ENCODE data around the gene ECT2.
"Not testable (repeated sequence)": the region's sequence is repeated elsewhere in the genome, so short reads cannot be mapped to it uniquely, and the experiment has no call there.

The ECT2 gene

DNA sequence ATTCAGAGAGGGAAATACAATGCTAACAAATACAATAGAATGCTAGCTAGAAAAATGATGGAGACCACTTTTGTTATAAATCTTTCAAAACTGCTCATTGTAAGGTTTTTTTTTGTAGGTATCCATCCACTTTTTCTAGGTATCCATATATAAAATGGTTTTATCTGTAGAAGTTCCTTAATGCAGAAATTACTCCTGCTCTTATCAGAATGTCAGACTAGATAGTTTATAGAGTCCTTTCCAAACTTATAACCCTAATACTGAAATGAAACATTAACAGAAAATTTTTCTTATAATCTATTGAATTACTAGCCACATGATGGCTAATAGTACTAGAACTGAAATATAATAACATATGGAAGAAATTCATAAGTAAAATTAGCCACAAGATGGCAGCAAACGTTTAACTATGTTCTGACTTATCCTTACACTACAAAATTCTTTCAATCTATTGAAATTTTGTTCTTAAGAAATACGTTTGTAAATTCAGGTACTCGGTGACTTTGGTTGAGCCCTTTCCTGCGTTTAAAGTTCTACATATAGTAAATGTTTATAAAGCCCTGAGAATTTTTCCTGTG, 58.5 kb downstream of the ECT2 start:
- DNase-seq (ENCODE audit: low read depth in 2 of 3, low spot score in 1 of 3) = no peak

DNA sequence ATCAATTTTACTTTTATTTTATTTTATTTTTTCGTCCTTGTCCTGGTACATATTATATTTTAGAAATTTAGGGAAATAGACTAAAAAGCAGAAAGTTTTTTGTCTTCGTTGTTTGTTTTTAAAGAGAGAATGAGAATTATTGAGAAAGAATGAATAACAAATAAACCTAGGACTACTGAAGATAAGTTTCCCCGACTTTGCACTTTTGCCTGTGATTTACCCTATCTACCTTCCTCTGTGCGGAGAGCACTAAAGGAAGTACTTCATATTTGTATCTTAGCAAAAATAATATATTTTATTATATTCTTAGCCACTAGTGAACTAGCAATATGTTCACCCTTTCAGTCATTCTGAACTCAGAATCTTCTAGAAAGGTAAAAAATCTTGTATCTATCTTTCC, 60.6 kb downstream of the ECT2 start:
- DNase-seq (ENCODE audit: low read depth in 2 of 3, low spot score in 1 of 3) = no peak

DNA sequence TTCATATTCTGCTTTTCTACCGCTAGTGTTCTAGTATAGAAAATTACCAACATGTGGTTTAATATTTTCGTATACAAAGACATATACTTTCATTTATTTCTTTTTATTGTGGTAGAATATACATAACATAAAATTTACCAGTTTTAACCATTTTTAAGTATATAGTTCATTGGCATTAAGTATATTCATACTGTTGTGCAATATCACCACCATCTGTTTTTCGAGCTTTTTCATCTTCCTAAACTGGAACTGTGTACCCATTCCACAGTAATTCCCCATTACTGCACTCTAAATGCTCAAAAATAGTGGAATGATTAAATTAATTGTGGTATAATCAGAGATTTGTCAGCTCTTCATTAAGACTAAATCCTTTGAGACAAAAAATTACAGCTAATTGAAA, 62.9 kb downstream of the ECT2 start:
- no peak for DNase-seq (ENCODE audit: low read depth in 2 of 3, low spot score in 1 of 3)

DNA sequence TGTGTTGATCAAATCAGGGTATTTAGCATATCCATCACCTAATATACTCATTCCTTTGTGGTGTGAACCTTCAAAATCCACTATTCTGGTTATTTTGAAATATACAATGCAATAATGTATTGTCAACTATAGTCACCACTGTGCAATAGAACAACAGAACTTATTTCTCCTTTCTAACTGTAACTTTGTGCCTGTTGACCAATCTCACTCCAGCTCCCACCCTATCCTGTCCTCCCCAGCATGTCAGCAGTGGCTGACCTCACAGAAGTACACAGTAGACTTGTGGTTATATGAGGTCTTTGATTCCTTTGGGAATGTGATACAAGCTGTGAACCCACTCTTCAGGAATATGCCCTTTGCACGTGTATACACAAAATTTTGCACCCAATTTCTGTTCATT, 64.2 kb downstream of the ECT2 start:
- DNase-seq (ENCODE audit: low read depth in 2 of 3, low spot score in 1 of 3) = no peak

DNA sequence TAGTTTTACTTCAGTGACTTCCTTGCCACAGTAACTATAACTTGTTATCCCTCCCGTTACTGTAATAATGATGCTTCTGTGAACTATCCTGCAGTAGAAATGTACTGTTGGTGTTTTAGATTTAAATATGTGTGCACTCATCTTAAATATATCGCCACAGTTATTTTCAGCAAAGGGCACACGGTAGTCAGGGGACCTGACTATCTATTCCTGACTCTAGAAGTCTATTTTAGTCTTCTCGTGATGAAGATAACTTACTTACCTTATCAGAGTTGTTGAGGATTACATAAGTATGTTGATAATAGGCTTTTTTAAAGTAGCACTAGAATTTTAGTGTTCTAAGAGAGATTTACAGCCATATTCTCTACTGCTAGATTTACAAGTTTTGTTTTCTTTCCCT, 65.3 kb downstream of the ECT2 start:
- no peak for DNase-seq (ENCODE audit: low read depth in 2 of 3, low spot score in 1 of 3)

DNA sequence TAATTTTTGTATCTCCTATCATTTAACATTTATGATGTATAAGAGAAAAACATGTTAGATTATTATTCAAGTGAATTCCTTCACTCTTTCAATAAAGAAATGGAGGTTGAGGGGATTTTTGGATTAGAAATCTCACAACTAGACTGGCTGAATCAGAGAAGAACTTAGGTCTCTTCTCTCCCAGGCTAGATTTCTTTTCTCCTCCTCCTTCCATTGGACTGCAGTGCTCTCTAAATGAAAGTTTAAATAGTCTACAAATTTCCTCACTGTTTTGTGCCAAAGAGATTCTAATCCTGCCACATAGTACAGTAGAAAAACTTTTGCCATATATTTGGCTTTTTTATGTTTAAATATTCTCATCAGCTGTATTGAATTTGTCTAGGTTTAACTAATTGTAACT, 65.8 kb downstream of the ECT2 start:
- no peak for DNase-seq (ENCODE audit: low read depth in 2 of 3, low spot score in 1 of 3)

DNA sequence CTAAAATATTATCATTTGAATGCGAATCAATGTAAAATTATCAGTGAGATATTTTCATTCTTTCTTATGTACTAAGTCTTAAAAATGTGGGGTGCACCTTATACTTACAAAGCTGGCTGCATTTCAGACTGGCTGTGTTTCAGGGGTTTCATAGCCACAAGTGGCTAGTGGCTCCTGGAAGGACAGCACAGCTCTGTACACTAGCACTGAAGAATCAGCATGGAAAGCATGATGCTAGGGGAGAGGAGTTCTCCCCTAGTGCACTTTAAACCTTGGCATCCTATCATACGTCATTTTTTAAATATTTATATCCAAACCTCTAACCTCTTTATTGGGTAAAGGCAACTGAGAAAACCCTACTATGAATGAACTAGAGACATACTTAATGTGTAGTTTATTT, 66.4 kb downstream of the ECT2 start:
- DNase-seq (ENCODE audit: low read depth in 2 of 3, low spot score in 1 of 3) = no peak

DNA sequence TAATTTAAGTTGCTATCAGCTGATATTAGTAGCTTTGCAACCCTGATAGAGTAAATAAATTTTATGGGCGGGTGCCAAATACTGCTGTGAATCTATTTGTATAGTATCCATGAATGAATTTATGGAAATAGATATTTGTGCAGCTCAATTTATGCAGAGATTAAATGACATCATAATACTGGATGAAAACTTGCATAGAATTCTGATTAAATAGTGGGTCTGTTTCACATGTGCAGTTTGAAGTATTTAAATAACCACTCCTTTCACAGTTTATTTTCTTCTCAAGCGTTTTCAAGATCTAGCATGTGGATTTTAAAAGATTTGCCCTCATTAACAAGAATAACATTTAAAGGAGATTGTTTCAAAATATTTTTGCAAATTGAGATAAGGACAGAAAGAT, 70.0 kb downstream of the ECT2 start:
- DNase-seq (ENCODE audit: low read depth in 2 of 3, low spot score in 1 of 3) = no peak

DNA sequence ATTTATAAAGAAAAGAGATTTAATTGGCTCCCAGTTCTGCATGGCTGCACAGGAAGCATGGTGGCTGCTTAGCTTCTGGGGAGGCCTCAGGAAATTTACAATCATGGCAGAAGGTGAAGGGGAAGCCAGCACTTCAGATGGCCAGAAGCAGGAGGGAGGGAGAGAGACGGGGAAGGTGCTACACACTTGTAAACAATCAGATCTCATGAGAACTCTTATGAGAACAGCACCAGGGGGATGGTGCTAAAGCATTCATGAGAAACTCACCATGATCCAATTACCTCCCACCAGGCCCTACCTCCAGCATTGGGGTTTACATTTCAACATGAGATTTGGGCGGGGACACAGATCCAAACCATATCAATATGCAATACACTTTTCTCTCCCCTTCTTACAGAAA, 73.7 kb downstream of the ECT2 start:
- no peak for DNase-seq (ENCODE audit: low read depth in 2 of 3, low spot score in 1 of 3)

DNA sequence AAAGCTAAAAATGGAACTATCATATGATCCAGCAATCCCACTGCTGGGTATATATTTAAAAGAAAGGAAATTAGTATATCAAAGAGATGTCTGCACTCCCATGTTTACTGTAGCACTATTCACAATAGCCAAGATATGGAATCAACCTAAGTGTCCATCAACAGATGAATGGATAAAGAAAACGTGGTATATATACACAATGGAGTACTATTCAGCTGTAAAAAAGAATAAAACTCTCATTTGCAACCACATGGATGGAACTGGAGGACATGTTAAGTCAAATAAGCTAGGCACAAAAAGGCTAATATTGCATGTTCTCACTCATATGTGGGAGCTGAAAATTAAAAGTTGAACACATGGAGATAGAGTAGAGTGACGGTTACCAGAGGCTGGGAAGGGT, 76.7 kb downstream of the ECT2 start:
- not testable (repeated sequence) for DNase-seq (ENCODE audit: low read depth in 2 of 3, low spot score in 1 of 3)

DNA sequence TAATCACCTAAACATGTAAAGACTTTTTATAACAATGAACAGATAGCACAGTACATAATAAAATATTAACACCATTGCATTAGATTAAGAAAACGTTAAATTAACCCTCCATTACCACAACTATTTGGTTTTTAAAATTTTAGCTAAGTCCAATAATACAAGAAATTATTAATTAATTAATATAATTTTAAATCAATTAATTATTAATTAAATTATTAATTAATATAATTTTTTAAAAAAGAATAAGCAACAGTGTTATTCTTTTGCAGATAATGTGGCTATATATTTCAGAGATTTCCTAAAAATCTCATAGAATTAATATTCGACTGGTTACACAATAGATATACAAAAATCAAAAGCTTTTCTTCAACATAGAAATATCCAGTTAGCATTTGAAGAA, 82.5 kb downstream of the ECT2 start:
- no peak for DNase-seq (ENCODE audit: low read depth in 2 of 3, low spot score in 1 of 3)

DNA sequence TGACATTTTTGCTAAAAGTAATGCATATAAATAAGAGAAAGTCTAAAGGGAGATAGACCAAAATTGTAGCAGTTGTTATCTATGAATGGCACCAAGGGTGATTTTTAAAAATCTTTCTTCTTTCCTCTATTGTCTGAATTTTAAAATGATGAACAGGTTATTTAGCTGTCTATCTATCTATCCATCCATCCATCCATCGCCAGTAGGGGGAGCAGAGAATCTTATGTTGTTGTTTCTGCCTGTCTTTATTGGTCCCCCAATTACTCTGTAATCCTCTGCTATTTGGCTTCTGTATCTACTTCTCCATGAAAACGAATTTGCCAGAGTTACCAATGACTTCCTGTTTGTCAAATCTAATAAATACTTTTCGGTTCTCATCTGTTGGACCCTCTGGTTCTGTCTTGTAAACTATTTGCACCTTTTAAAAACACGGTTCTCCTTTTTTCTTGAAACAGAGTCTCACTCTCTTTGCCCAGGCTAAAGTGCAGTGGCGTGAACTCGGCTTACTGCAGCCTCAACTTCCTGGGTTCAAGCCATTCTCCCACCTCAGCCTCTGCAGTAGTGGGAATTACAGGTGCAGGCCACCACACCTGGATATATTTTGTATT, 86.0 kb downstream of the ECT2 start:
- DNase-seq (ENCODE audit: low read depth in 2 of 3, low spot score in 1 of 3) = peak in 1 of 3 donors; percentile 24

DNA sequence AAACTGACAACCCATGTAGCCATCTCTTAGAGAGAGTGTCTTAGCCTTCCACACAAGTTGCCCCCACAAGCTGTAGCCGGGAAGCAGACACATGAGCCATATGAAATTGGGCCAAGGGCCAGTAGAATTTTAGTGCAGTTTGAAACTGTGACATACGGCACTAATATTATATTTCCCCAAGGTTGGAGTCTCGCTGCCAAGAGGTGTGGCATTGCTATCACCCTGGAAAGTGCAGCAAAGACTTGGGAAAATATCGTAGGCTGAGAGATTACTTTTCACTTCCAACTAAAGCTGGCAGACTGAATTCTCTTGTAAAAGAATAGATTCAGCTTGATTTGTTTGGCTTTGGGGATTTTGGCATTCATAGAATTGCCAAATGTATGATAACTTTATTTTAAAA, 89.2 kb downstream of the ECT2 start:
- DNase-seq (ENCODE audit: low read depth in 2 of 3, low spot score in 1 of 3) = no peak

DNA sequence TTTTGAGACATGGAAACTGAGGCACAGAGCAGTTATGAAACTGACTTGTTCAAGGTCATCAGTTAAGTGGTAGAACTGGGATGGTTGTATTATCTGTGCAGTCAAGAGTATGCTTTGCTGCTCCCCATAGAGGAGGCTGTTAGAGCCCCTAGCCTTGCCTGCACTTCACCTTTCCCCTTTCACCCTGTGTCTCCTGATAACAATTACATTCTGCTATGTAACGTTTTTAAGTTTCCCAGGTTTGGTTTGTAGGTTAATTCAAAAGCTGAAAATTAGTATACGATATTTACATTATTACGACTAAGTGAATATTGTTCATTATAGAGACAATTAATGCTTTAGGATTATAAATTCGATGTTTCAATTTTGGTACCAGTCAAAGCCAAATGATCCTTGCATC, 89.9 kb downstream of the ECT2 start:
- DNase-seq (ENCODE audit: low read depth in 2 of 3, low spot score in 1 of 3) = no peak

DNA sequence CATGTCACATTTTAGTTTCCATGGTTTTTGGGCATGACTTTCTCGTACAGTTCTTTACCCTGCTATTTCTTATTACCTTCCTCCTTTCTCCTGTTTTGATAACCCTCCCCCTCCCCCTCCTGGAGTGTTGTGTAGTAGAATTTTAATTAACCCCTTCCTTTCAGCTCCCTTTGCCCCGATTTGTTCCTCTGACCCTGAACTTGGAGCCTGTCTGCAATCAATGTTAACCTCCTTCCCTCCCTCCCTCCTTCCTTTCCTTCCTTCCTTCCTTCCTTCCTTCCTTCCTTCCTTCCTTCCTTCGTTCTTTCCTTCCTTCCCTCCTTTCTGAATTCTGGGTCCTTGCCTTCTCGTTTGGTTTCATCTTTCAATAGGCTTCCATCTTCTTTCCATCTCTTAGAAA, 90.4 kb downstream of the ECT2 start:
- DNase-seq (ENCODE audit: low read depth in 2 of 3, low spot score in 1 of 3) = no peak

DNA sequence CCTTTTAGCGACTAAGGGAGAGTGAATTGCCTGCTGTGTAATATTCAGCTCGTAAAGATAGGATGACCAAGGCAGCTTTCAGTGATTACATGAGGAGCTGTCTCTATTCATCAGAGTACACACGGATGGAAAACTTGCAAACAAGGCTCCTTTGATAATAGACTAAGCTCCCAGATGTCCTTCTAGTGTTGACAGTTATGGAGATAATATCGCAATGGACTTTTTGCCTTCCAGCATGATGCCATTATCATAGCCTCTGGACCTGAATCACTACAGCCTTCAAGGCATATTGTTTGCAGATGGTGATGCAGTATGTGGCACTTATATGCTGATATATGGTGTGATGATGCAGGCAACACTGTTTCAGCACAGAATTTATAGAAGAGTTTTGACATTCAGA, 93.9 kb downstream of the ECT2 start:
- DNase-seq (ENCODE audit: low read depth in 2 of 3, low spot score in 1 of 3) = no peak

DNA sequence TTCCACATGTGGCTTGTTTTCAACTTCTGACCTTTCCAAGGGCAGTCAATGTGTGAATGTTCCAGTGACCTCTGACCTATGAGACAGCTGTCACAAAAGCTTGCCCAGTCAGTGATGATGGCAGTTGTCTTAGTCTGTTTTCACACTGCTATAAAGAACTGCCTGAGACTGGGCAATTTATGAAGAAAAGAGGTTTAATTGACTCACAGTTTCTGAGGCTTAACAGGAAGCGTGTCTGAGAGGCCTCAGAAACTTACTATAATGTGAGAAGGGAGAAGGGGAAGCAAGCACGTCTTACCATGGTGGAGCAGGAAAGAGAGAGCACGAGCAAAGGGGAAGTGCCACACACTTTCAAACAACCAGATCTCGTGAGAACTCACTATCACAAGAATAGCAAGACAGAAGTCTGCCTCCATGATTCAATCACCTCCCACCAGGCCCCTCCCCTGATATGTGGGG, 95.6 kb downstream of the ECT2 start:
- no peak for DNase-seq (ENCODE audit: low read depth in 2 of 3, low spot score in 1 of 3)

DNA sequence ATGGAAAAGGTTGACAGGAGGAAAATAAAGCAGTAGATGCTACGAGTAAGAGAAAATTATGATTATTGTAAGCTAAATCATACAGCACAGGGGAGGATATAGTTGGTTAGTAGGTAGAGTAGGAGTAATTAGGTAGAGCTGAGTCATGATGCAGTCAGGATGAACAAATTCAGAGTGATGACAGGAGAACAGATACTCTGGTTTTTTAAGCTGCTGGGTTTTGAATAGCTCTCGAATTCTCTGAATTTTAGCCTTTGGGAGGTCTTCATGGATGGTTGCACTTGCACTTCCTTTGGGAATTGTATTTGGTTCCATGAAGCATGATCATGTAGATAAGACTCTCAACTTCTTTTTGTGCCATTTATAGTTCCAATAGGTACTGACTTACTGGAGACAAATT, 96.2 kb downstream of the ECT2 start:
- no peak for DNase-seq (ENCODE audit: low read depth in 2 of 3, low spot score in 1 of 3)

DNA sequence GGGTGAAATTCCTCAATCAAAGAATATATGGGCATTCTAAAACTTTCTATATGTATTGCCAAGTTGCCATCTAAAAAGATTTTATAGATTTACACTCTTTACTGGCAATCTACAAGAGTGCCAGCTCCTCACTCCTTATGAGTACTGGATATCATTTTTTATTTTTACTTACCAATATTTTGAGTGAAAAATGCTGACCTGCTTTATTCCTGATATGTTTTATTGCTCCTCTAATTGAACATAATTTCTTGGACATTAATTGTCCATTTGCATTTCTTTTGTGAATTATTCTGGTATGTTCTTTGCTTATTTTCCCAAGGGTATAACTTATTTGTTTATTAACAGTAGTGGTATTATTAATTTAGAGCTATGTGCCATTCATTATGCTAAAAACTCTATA, 96.8 kb downstream of the ECT2 start:
- no peak for DNase-seq (ENCODE audit: low read depth in 2 of 3, low spot score in 1 of 3)

DNA sequence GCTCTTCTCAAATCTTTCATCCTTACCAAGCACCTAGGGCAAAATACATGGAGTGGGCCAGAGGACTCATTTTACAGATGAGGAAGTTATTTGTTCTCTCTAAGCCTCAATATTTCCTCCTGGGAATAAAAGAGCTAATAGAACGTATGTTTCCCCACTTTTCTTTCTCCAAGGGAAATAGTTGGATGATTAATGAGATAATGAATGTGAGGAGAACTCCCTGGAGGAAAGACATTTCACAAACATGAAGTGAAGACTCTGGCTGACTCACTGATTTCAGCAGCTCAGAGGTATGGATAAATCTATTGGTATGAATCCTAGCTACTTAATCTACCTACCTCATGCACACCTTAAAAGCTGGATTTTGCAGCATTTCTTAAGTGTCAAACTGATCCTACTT, 98.4 kb downstream of the ECT2 start:
- DNase-seq (ENCODE audit: low read depth in 2 of 3, low spot score in 1 of 3) = no peak

DNA sequence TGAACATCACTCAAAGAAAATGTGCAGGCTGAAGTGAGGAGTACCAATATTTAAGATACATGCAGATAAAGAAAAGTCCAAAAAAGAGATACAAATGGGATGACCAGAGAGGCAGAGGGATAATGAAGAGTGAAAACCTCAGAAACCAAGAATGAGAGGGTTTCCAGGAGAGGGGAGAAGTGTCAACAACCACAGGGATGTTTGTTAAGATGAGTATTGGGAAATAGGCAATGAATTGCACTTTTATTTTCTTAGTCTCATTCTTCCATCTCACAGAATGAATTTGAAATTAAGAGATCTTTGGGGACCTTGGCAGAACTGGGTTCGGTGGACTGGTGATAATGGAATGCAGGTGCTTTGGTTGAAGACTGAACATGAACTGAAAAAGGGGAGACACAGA, 102.5 kb downstream of the ECT2 start:
- DNase-seq (ENCODE audit: low read depth in 2 of 3, low spot score in 1 of 3) = no peak

DNA sequence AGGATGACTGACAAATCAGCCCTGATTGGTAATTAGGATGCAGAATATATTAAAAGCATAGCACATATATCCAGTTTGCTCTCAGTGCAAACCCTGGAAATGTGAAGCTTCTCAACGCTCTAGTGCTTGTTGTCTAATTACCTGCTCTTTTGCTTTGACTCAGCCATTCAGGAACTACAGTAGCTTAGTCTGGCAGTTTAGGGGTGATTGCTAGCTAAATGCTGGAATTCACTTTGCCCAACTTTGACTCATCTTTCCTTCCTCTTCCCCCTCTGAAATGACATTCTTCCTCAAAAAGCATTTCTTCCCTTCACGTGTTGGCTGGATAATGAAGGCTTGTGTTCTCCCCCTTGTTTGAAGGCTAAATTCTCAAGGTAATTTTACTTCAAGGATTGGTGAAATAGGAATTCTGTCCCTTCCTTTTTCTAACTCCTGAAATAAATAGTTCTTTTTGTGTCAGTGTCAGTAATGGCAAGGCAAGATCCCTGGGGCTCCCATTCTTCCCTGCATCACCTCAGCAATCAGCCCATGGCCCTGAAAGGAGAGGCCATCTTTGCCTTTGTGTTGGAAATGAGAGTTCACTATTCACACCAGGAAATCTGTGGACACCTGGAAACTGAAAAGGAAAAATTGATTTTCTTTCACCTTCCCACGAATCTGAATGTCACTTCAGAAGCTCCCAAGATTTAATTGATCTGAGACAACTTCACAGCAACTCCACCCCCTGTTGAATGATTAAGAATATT, 103.6 kb downstream of the ECT2 start:
- DNase-seq (ENCODE audit: low read depth in 2 of 3, low spot score in 1 of 3) = no peak

DNA sequence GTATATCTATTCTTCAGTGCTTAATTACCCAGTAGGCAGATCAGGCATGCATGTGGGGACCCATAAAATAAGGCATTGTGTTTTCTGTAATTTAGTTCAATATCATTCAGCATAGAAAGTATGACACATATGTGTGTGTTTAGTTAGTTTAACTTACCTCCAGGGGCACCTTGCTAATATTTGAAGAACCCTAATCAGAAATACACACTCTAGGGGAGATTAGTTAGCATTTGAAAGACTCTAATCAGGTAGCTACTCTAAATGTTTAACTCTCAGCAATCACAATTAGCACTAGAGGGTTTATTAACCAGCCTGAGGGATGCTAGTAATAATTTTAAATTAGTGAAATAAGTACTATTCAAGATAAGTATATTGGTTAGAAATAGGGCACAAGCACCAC, 104.5 kb downstream of the ECT2 start:
- no peak for DNase-seq (ENCODE audit: low read depth in 2 of 3, low spot score in 1 of 3)
